ENCODE measurements around the gene TSSK2. TPM values are rescaled to one million over a fixed set of nuclear protein-coding genes. Genes with fewer than 3 reads are reported as not detected.

The TSSK2 gene
- total RNA-seq, 4 donors from 2014 or later, result 0.59 to 0.94 (median 0.78) TPM; not detected in 1

GRCh38 chr22:19123936-19124335 is 7.2 kb upstream of the TSSK2 start:
- H3K4me3 ChIP-seq (replicated peaks in 1 of 3), result no peak overlapping the region
- no peak overlapping the region for H3K27ac ChIP-seq
- WGBS, 2 donors, result 91 to 95% methylated on average over 4 of the region's 4 CpGs
- no peaks in the 10 kb centered on the region for H3K27me3 ChIP-seq
- H3K9me3 ChIP-seq, result no peaks in the 10 kb centered on the region
- TF ChIP-seq POLR2A (IDR thresholded peaks at IDR 0.05) (no peak), CTCF (IDR thresholded peaks at IDR 0.05) (no peak)
- no peaks in the 10 kb centered on the region for H3K36me3 ChIP-seq
- intact Hi-C loops (cut with DNase I), result no loop called here
- H3K4me1 ChIP-seq, result peaks cover 19 to 28% of the 10 kb centered on the region in 2 donors
- no peak for DNase-seq

- Histone ChIP-seq H3K4me3 (replicated peaks in 1 of 3) (no peak overlapping the region), H3K4me1 (peaks cover 18 to 24% of the 10 kb centered on the region in 2 donors), H3K27ac (no peak overlapping the region), H3K36me3 (no peaks in the 10 kb centered on the region), H3K27me3 (no peaks in the 10 kb centered on the region), H3K9me3 (no peaks in the 10 kb centered on the region)
- no peak for DNase-seq
- TF ChIP-seq CTCF (IDR thresholded peaks at IDR 0.05) (no peak), POLR2A (IDR thresholded peaks at IDR 0.05) (no peak)
- 71 to 85% methylated on average over 4 of the region's 4 CpGs for whole genome bisulfite sequencing, 2 donors
- intact Hi-C loops (cut with DNase I), result no loop called here
Measured at GRCh38 chr22:19124377-19124776, 6.7 kb upstream of the TSSK2 start.

- no peak for DNase-seq
- Histone ChIP-seq H3K9me3 (no peaks in the 10 kb centered on the region), H3K4me3 (replicated peaks in 1 of 3) (no peak overlapping the region), H3K27me3 (no peaks in the 10 kb centered on the region), H3K27ac (no peak overlapping the region), H3K4me1 (peaks cover 18% of the 10 kb centered on the region in 2 donors), H3K36me3 (no peaks in the 10 kb centered on the region)
- 90 to 100% methylated on average over 1 to 11 of the region's 11 CpGs for WGBS, 2 donors
- intact Hi-C loops (cut with DNase I), result no loop called here
- TF ChIP-seq POLR2A (IDR thresholded peaks at IDR 0.05) (no peak), CTCF (IDR thresholded peaks at IDR 0.05) (no peak)
Measured at GRCh38 chr22:19125011-19125410, 6.1 kb upstream of the TSSK2 start.

- no peak overlapping the region for H3K27ac ChIP-seq
- WGBS, 2 donors, result 84 to 86% methylated on average over 20 to 21 of the region's 21 CpGs
- H3K4me1 ChIP-seq, result peaks cover 11 to 12% of the 10 kb centered on the region in 2 donors
- H3K36me3 ChIP-seq, result no peaks in the 10 kb centered on the region
- intact Hi-C loops (cut with DNase I), result no loop called here
- no peaks in the 10 kb centered on the region for H3K27me3 ChIP-seq
- no peak for DNase-seq
- TF ChIP-seq CTCF (IDR thresholded peaks at IDR 0.05) (no peak), POLR2A (IDR thresholded peaks at IDR 0.05) (no peak)
- no peaks in the 10 kb centered on the region for H3K9me3 ChIP-seq
- no peak overlapping the region for H3K4me3 ChIP-seq (replicated peaks in 1 of 3)
Measured at GRCh38 chr22:19125474-19126308, 5.4 kb upstream of the TSSK2 start.

Measured in thyroid gland (tissue), 4 donors.